GM11168 (cell line): ENCODE results near the gene FKBP2.

Experiments
- in situ Hi-C: fragments of 300-500 bp; cut with MboI; formaldehyde crosslinking; loops from one replicate; pipeline ENCODE4 v1.12.0; 2022; ENCODE audit warnings: low sequenced_read_pairs; ENCODE audit not compliant: unreplicated experiment

FKBP2 gene

DNA sequence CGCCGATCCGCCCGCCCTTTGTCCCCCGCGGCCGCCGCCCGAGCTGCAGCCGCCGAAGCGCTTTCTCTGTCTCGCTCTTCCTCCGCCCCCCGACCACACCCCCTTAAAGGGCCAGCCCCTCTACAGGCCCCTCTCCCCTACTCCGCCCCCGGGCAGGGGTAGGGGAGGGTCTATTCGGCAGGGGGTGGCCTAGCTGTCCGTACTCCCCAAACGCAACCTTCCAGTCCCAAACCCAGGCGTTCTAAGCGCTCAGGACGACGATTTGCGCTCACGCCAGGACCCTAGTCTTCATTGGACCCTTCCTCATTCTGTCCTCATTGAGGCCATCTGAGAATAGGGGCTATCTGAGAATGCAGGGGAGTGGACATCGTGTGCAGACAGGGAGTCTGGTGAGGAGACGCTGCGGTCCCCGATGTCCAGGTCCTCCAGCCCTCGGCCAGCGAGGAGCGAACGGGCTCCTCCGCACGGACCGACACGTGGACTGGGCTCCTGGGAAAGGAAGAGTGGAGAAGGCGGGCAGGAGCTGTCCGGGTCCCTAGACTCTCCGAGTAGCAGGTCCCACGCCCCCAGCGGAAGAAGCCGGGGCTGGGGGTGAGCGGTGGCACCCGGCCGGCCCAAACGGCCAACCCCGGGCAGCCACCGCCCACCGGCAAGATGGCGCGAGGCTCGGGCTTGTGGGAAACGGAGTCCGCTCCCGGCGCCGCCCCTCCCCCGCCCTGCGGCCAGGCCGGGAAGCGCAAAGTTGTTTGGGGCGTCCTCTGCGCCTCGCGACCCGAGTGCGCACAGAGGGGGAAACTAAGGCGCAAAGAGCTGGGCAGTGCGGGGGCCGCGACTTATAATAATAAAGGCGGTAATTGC is 6.2 kb downstream of the FKBP2 start, which contains the start of gene PPP1R14B:
PPP1R14B (minus strand) TSS at position 73 of the 858 bp plus-strand sequence. CDS start 270 bp downstream, outside the sequence.
- in situ Hi-C loops = no loop called here

DNA sequence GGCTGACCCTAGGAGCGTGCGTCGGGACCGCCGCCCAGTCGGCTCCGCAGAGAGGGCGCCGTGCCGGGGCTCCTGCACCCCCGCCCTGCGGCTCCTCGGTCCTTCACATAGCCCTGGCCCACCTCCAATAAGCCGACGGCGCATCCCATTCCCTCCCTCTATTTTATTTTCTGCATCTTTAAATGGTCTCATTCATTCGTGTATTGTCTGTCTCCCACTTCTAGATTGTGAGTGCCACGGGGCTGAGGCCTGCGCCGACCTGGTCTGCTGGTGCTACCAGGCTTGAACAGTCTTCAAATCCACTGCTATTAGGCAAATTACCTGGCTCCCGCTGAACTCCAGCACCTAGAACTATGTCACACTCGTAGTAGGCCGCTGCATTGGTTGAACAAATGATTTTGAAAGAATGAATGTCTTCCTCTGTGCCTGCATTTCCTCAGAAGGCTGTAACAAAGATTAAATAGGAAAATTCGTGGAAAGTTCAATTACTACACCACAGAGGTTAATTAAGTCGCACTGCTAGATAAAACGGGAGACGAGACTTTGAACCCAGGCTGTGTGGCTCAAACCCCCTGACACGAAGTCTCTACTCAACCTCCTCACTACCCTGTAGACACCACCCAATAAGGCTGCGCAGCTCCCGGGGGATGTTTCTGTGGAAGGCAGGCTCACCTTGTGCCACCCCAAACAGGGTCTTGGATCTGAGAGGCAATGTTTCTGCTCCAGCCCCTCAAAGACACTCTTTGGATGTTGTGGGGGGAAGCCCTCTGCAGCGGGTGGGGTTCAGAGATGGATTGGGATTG is 7.0 kb downstream of the FKBP2 start:
- in situ Hi-C loops = no loop called here

DNA sequence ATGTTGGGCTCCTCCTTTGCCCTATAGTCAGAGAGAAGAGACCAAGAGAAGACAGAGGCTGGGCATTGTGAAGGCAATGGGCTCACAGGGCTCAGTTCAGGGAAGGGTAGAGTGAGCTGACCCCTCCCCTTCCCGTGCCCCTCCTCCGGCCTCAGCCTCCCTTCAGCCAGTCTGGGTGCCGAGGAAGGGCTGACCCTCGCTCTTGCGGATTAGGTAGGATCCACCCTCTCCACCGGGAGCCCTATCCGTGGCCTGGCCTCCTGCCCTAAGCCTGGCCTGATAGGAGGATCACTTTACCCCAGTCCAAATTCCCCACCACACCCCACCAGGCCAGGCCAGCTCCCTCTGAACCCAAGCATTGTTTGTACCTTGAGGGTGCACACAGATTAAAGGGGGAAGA is 7.7 kb downstream of the FKBP2 start:
- in situ Hi-C loops = no loop called here

GRCh38 chr11:64249038-64249437 is 8.1 kb downstream of the FKBP2 start:
- in situ Hi-C loops = no loop called here

GRCh38 chr11:64249563-64250414 is 8.9 kb downstream of the FKBP2 start:
- in situ Hi-C loops = no loop called here

DNA sequence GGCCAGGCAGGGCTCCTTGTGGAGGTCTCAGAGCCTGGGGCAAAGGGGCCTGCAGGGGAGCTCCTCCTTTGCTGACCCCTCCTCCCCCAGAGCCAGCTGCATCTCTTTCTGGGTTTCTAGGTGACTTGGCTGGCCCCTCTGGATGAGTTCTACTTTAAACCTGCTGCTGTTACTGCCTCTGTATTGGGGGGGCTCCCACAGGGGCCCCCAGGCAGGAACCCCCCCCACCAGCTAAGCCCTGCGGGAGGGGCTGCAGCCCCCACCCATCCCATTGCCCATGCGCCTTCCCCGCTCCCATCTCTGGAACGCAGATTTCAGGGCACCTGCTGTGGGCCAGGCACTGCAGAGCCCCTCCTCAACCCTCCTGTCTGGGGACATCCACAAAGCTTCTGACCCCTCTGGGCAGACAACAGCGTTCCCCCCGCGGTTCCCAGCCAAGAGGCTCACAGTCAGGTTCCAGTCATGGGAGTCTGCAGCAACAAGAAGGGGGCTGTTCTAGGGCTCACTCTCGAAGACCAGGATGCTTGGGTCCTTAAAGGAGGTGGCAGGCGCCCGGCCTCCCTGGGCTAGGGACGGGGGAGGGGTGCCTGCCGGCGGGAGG is 9.6 kb downstream of the FKBP2 start:
- in situ Hi-C loops = no loop called here

DNA sequence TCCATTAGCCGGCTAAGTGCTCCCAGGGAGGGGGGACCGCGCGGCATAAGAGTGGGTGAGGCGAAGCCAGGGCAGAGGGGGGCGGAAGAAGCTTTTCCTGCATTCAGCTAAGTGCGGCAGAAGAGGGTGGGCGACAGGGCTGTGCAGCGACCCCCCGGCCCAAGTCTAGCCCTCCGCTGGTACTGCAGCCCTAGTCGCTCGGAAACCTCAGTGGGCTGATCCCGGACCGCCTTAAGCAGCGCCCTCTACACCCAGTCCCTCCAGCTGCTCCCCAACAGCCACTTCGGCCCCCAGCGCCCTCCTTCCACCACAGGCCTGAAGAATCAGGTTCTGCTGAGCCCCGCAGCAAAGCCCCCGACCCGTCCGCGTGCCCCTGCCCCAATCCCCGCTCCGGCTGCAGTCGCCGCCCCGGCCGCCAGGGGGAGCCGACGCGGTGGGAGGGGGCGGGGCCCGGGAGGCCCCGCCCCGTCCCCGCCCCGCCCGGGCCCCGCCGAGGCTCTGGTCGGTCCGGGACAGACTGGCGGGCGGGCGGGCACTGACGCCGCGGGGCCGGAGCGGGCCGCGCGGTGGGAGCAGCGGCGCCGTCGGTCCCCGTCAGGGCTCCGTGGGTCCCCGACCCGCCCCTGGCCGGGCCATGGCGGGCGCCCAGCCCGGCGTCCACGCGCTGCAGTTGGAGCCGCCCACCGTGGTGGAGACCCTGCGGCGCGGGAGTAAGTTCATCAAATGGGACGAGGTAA is 10.3 kb downstream of the FKBP2 start, which contains the start of gene PLCB3:
PLCB3 (plus strand) TSS at position 515 of the 737 bp plus-strand sequence; CDS start at position 635, 120 bp downstream.
- in situ Hi-C loops = no loop called here

DNA sequence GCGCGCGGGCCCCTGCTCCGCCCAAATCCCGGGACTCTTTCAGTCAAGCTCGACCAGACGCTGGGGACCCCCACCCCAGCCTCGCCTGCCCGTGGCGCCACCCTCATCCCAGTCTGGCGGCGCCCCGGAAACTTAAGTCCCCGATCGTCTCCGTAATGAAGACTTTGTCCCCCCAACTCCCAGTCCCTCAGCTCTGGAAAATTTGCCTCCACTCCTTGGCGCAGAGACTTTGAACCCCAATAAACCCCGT is 10.8 kb downstream of the FKBP2 start:
- in situ Hi-C loops = no loop called here

- in situ Hi-C loops = no loop called here
Measured at GRCh38 chr11:64252003-64252872, 11.3 kb downstream of the FKBP2 start.

DNA sequence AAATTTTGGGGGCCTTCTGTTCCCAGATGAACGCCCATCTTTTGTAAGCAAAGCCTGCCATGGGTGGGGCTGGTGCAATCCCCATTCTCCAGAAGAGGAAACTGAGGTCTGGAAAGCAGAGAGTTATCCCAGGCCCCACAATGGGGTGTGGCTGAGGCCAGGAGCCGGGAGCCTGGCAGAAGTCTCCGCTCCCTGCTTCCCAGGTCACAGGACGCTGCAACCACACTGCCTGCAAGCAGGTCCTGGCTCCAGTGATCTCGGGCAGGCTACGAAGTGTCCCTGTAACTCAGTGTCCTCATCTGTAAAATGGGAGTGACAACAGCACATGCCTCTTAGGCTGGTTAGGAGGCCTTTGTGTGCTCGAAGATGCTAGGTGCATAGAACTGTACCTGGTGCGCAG is 12.1 kb downstream of the FKBP2 start:
- in situ Hi-C loops = no loop called here

- in situ Hi-C loops = no loop called here
Measured at GRCh38 chr11:64253481-64253880, 12.6 kb downstream of the FKBP2 start.

- in situ Hi-C loops = no loop called here
Measured at GRCh38 chr11:64254326-64254725, 13.4 kb downstream of the FKBP2 start.

DNA sequence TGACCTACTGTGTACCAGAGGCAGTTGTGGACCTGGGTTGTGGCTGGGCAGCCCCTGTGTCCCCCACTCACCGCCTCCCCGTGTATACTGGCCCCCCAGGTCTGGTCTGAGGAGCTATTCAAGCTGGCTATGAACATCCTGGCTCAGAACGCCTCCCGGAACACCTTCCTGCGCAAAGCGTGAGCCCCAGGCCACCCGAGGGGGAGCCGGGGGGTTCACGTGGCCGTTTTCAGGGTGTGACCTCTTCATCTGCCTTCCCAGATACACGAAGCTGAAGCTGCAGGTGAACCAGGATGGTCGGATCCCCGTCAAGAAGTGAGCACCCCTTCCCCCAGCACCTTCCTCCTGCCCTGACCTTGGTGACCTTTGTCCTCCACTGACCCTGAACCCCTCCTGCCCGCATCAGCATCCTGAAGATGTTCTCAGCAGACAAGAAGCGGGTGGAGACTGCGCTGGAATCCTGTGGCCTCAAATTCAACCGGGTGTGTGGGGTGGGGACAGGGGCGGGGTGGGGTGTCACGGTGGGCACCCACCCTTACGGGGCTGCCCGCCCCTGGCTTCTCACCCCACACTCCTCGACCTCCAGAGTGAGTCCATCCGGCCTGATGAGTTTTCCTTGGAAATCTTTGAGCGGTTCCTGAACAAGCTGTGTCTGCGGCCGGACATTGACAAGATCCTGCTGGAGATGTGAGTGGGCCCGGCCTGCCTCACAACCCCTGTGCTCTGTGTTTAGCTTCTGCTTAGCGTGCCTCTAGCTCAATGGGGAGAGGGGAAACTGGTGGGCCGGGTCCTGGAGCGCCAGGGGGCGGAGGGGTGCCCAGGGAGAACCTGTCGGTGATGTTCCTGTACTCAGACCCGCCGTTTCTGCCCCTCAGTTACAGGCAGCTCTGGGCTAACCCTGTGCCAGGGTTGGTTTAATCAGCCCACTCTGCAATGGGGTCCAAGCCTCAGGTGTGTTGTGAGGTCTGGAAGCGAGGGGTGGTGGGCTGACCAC is 14.5 kb downstream of the FKBP2 start:
- in situ Hi-C loops = no loop called here

GRCh38 chr11:64256300-64256699 is 15.4 kb downstream of the FKBP2 start:
- in situ Hi-C loops = no loop called here

- in situ Hi-C loops = no loop called here
Measured at GRCh38 chr11:64258356-64258755, 17.5 kb downstream of the FKBP2 start.

- in situ Hi-C loops = no loop called here
Measured at GRCh38 chr11:64258946-64259532, 18.1 kb downstream of the FKBP2 start.

DNA sequence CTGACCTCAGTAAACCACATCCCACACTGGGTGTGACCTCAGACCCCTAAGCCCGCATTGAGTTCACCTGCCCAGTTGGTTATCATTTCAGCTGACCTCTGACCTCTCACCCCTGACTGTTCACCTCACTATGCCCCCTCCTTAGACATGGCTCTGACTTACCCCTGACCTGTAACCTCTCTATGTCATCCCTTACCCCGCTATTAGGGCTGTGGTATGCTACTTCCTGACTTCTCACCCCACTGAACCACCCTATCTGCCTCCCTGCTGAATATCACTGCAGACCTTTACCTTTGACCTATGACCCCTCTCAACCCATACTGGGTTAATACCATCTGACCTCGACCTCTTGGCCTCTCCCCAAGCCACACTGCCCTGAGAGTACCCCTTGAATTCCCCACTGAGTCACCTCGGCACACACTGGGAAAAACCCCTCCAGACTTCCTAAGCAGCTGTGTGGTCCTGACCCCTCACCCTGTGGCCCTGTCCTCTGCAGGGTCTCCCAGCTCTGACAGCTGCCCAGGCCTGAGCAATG is 18.7 kb downstream of the FKBP2 start:
- in situ Hi-C loops = no loop called here
